NCI-H2029 treated with DMSO at 0.1 percent for 48 hours (cell line): ENCODE measurements around the gene PHLDA2.
A peak's percentile ranks its signal among the peaks of the same experiment; 100 is the strongest.

Source experiments
- DNase-seq: peaks from one replicate; lab custom pipeline; 2025; lab: John Stamatoyannopoulos, UW

Gene PHLDA2, protein sequence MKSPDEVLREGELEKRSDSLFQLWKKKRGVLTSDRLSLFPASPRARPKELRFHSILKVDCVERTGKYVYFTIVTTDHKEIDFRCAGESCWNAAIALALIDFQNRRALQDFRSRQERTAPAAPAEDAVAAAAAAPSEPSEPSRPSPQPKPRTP

DNA sequence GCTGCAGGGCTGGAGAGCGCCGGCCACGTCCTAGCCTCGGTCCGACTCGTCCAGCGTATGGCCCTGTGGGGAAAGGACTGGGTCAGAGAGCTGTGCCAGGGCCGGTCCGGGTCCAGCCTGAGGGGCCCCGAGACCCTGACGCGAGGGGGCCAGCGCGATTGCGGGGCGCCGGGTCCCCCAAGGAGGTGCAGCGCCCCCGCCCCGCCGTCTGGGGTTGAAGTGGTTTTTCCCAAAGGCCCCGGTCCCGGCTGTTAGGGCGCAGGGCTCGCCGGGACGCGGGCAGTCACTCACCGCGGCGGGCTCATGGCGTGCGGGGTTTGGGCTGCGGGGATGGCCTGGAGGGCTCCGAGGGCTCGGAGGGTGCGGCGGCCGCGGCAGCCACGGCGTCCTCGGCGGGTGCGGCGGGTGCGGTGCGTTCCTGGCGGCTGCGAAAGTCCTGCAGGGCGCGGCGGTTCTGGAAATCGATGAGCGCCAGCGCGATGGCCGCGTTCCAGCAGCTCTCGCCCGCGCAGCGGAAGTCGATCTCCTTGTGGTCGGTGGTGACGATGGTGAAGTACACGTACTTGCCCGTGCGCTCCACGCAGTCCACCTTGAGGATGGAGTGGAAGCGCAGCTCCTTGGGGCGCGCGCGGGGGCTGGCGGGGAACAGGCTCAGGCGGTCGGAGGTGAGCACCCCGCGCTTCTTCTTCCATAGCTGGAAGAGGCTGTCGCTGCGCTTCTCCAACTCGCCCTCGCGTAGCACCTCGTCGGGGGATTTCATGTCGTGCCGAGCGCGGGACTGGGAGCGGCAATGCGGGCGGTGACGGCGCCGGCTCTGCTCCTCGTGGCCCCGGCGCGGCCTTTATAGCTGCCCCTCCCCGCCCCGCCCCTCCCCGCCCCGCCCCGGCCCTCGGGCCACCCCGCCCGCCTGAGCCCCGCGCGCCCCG lies at the start of gene PHLDA2:
Gene PHLDA2 (minus strand): TSS at position 816 of the 926 bp plus-strand sequence. CDS start 56 bp downstream, at position 760.
- peak; percentile 10 for DNase-seq

DNA sequence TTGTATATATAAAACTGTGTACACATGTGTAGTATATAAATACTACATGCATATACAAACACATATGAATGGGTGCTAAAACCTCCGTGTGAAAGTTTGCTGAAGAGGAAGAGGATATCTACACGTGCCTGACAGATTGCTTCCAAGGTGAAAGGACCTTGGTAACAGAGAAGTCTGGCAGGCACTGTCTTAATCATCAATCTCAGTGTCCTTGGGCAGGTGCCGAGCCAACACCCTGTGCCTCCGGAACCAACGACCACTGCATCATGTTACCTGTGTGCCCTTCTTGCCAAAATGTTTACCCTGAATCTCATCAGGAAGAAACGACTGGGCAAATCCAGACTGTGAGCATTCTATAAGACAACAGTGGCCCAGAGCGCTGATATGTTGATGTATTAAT lies 47.9 kb upstream of the PHLDA2 start:
- DNase-seq: no peak

GRCh38 chr11:2976294-2977063 lies 47.3 kb upstream of the PHLDA2 start:
- no peak for DNase-seq

GRCh38 chr11:2975594-2975993 lies 46.4 kb upstream of the PHLDA2 start:
- DNase-seq: peak; percentile 24

DNA sequence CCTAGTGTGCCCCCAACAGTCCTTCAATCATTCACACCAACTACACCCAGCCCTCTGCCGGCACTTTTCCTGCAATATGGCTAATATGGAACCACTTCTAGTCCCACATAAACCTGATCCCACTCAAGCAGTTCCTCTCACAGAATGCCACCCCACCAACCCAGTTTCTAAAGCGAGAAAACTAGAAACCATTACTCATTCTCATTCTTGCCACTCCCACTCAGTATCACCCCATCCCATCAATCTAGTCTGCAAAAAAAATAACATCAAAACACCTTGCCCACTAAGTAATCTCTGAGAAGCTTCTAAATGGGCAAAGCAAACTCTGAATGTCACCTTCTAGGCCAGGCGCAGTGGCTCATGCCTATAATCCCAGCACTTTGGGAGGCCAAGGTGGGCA lies 45.1 kb upstream of the PHLDA2 start:
- DNase-seq: no peak

- no peak for DNase-seq
These were observed 39.2 kb upstream of the PHLDA2 start for GRCh38 chr11:2968341-2968900.

- no peak for DNase-seq
These were observed 35.6 kb upstream of the PHLDA2 start for GRCh38 chr11:2964782-2965181.

DNA sequence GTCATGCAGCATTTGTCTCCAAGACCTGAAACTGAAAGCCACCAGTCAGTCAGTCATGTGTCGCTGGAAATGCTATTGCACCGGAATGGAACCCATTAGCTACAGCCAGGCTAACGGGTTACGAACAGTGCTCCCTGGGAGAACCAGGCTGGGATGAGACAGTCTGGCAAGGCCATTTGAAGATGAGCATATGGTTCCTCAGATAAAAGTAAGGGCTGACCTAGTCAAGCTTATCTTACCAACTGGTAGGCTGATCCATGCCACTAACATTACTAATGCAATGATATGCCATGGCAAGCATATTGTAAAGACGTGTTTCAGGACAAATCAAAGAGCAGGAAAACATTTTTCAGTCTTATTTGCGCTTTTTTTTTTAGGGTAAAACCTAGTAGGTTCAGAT lies 34.5 kb upstream of the PHLDA2 start:
- no peak for DNase-seq

- no peak for DNase-seq
These were observed 34.0 kb upstream of the PHLDA2 start for GRCh38 chr11:2963112-2963754.

DNA sequence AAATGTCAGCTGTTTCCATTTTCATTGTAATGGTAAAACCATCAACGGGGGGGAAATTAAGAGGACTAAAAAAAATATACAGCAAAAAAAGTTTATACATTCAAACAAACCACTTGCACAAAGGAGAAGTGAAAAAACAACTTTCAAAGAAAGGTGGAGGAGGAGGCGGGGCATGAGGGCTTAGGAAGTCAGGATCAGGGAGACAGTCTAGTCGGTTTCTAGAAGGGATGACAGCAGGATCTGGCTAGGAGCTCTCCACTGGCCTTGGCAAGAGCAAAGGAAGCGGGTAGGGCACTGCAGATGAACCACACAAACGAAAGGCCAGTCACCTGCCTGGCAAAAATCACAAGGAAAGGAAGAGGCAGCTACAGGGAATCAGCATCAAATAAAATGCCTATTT lies 31.9 kb upstream of the PHLDA2 start:
- DNase-seq: no peak

- no peak for DNase-seq
These were observed 30.9 kb upstream of the PHLDA2 start for GRCh38 chr11:2960139-2960538.

GRCh38 chr11:2958251-2958650 lies 29.0 kb upstream of the PHLDA2 start:
- DNase-seq: no peak

DNA sequence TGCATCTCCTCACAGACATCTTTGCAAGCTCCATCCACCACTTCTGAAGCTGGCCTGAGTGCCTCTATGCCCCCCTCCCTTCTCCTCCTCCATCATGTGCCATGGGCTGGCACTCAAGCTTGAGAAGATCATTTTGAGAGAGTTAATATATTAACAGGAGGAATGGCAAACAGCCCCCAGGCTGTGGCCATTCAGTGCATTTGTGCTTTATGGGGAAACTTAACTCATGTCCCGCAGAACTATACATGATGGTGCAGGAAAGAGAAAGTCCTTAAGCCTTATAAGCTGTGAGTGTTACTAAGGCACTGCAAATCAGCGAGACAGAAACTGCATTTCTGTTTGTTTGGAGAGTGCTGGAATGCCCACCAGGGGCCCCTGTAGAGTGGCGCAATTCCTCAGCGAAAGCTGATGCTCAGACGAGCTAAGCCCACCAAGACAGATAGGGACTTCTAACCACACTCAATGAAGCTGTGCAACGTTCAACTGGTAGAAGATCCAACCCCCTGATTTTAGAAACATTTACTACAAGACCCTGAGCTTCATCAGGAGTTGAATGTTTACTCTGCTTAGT lies 26.8 kb upstream of the PHLDA2 start:
- DNase-seq: no peak

DNA sequence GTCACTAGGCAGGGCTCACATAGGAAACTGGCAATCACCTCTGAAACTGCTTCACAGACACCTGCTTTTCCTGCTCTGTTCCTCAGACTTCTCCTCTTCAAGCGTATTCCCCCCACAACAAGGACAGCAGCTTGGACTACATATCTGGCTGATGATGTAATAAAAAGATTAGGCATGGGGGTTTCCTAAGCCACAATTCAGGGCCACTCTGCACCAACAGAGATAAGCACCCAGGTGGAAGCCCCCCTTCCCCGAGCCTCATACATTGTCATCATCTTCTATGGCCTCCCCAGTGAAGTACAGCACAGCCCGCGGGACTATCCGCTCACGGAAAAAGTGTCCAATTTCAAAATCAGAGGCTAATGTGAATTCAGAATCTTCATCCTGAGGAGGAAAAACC lies 25.0 kb upstream of the PHLDA2 start:
- no peak for DNase-seq

- no peak for DNase-seq
These were observed 23.1 kb upstream of the PHLDA2 start for GRCh38 chr11:2952290-2952689.

GRCh38 chr11:2951231-2952110 lies 22.3 kb upstream of the PHLDA2 start:
- no peak for DNase-seq

DNA sequence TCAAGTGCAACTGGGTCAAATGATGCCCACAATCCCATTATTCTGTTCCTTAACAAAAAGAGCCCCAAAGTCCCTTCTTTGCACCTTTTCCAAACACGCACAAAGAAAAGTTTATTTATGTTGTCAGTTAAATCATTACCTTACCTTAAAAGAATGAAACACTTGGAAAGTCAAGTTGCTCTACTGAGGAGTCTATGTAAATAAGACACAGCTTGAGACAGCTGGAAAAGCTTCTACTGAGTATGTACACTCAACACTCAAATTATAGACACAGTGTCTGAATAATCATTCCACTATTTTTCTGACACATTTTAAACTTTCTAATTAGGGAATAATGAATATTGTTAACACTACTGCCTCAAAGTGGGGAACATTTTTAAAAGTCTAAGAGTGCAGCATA lies 21.6 kb upstream of the PHLDA2 start:
- DNase-seq: no peak

- no peak for DNase-seq
These were observed 20.7 kb upstream of the PHLDA2 start for GRCh38 chr11:2949920-2950319.

DNA sequence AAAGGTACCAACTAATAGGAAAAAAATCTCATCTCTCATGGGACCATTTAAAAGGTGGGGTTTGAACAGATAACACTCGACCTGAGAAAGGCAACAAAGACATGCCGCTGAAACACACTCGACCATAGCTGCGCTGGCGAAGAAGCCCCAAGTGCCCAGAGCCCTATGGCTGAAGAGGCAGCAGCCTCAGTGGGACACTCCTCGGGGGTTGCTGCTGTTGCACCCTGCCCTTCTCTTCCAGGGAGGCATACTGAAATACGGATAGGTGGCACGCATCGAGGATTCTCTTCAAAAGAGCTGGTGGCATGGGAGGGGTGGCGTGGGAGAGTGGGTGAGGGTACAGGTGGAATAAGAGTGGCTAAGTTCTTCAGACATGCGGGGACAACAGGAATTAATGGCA lies 18.5 kb upstream of the PHLDA2 start:
- DNase-seq: no peak

GRCh38 chr11:2945757-2946287 lies 16.6 kb upstream of the PHLDA2 start:
- DNase-seq: no peak
